ENCODE data around the gene NSMCE1.
"Not testable (repeated sequence)": the region's sequence is repeated elsewhere in the genome, so short reads cannot be mapped to it uniquely, and the experiment has no call there.

NSMCE1 gene

DNA sequence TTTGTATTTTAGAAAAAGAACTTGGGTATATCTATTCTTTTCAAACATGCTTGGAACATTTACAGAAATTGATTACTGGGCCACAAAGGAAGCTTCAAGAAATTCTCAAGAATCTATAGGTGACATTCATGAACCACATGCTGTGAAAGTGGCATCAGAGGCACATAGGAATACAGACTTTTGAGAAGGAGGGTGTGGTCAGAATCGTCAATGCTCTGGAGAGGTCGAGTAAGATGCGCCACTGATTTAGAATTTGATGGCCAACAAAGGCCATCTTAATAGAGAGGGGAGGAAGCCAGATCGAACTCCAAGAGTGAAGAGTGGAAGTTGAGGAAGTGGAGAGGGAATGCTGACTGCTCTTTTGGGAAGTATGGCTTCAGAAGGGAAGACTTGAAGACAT, 3.5 kb upstream of the NSMCE1 start:
- in situ Hi-C loops (cut with MboI; ENCODE audit: low pct_unique_long_range_greater_than_20kb, low sequenced_read_pairs, unreplicated experiment), result no loop called here
- DNase-seq (ENCODE audit: low spot score), result no peak
- TF ChIP-seq CTCF (IDR thresholded peaks at IDR 0.05; ENCODE audit: extremely low read depth, insufficient read depth, missing control alignments), result no peak

GRCh38 chr16:27270349-27270748, 1.8 kb upstream of the NSMCE1 start:
- in situ Hi-C loops (cut with MboI; ENCODE audit: low pct_unique_long_range_greater_than_20kb, low sequenced_read_pairs, unreplicated experiment), result no loop called here
- no peak for DNase-seq (ENCODE audit: low spot score)
- no peak for TF ChIP-seq CTCF (IDR thresholded peaks at IDR 0.05; ENCODE audit: extremely low read depth, insufficient read depth, missing control alignments)

GRCh38 chr16:27269300-27270150, 953 bp upstream of the NSMCE1 start:
- no peak for DNase-seq (ENCODE audit: low spot score)
- no peak for TF ChIP-seq CTCF (IDR thresholded peaks at IDR 0.05; ENCODE audit: extremely low read depth, insufficient read depth, missing control alignments)
- in situ Hi-C loops (cut with MboI; ENCODE audit: low pct_unique_long_range_greater_than_20kb, low sequenced_read_pairs, unreplicated experiment), result no loop called here

DNA sequence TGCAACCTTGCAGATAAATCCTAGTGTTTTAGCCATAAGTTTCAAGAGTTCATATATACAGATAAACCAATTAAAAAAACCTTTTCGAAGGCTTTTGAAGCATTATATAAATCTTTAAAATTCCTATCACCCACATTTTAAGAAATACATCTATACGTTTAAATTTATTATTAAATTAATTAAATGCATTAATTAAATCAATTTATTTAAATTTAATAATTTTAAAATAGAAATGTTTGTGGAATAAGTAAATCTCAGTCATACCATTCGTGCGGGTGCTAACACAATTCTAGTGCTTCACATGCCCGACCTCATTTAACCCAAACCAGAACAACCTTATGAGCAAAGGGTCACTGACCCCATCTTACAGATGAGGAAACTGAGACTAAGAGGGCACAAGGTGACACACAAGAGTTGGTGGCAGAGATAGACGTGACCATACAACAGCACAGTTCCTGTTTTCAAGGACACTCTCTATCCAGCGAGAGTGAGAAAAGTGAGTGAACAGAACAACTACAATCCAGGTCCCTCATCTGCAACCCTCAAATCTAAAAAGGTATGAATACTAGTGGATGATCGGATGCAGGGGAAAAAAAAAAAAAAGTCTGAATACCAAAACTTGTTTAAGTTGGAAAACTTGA, 1.4 kb downstream of the NSMCE1 start:
- no peak for DNase-seq (ENCODE audit: low spot score)
- TF ChIP-seq CTCF (IDR thresholded peaks at IDR 0.05; ENCODE audit: extremely low read depth, insufficient read depth, missing control alignments), result no peak
- in situ Hi-C loops (cut with MboI; ENCODE audit: low pct_unique_long_range_greater_than_20kb, low sequenced_read_pairs, unreplicated experiment), result no loop called here

DNA sequence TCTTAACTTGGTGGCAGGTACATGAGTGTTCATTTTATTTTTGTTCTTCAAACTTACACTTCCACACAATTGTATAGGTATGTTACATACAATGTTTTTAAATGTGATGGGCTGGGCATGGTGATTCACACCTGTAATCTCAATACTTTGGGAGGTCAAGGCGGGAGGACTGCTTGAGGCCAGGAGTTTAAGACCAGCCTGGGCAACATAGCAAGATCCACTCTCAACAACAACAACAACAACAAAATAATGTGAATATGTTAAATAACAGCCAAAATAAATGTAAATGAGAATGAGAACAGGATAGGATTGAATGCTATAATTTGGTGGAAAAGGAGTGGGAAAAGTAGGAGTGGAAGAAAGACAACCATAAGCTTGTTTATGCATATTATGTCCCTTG, 2.6 kb downstream of the NSMCE1 start:
- DNase-seq (ENCODE audit: low spot score), result no peak
- in situ Hi-C loops (cut with MboI; ENCODE audit: low pct_unique_long_range_greater_than_20kb, low sequenced_read_pairs, unreplicated experiment), result no loop called here
- no peak for TF ChIP-seq CTCF (IDR thresholded peaks at IDR 0.05; ENCODE audit: extremely low read depth, insufficient read depth, missing control alignments)

GRCh38 chr16:27264151-27264550, 4.4 kb downstream of the NSMCE1 start:
- no peak for TF ChIP-seq CTCF (IDR thresholded peaks at IDR 0.05; ENCODE audit: extremely low read depth, insufficient read depth, missing control alignments)
- in situ Hi-C loops (cut with MboI; ENCODE audit: low pct_unique_long_range_greater_than_20kb, low sequenced_read_pairs, unreplicated experiment), result no loop called here

DNA sequence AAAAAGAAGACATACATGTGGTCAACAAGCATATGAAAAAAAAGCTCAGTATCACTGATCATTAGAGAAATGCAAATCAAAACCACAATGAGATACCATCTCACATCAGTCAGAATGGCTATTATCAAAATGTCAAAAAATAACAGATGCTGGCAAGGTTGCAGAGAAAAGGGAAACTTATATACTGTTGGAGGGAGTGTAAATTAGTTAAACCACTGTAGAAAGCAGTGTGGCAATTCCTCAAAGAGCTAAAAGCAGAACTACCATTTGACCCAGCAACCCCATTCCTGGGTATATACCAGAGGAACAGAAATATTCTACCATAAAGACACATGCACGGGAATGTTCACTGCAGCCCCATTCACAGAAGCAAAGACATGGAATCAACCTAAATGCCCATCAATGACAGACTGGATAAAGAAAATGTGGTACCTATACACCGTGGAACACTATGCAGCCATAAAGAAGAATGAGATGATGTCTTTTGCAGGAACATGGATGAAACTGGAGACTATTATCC, 5.6 kb downstream of the NSMCE1 start:
- DNase-seq (ENCODE audit: low spot score); in situ Hi-C loops (cut with MboI; ENCODE audit: low pct_unique_long_range_greater_than_20kb, low sequenced_read_pairs, unreplicated experiment): not testable (repeated sequence)

More at GRCh38 chr16:27264151-27264550, 4.4 kb downstream of the NSMCE1 start:
- DNase-seq (ENCODE audit: low spot score), result no peak
